NCI-H524 (cell line): ENCODE results near the gene LHFPL6.

Experiments used
- DNase-seq, 2 experiments: peaks; one replicate each; lab custom pipeline; 2025; lab: John Stamatoyannopoulos, UW

LHFPL6 gene

DNA sequence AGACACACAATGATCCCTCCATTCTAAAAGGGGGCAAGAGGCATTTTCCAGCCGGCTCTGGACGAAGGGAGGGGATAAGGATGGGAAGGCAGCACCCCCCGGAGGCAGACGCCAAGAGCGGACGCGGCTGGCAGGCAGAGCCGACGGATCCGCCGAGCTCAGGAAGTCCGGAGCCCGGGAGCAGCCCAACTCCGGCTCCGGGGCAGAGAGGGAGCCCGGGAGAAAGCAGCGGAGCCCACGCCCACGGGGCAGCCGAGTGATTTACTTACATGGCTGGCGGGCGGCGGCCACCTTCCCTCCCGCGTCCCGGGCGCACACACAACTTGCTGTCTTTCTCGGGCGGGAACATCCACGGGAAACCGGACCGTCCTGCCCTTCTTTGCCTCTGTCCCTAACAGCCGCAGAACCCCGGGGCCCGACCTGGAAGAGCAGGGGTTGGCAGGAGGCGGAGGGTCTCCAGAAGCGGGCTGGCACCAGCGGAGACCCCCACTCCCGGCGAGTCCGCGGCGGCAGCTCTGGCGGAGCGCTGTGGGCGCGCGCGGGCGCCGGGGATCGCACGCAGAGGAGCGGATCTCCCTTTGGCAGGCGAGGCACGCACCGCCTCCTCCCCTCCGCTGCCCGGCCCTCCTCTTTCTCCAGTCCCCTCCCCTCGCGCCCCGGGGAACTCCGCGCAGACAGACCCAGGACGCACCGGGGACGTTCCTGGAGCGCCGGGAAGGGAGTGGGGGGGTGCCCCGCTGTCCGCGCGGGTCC lies at the start of gene LHFPL6:
LHFPL6 (minus strand) TSS at position 580 of the 753 bp plus-strand sequence.
- peak; percentile 36 to 69 for DNase-seq

GRCh38 chr13:39646122-39646521 lies 43.1 kb upstream of the LHFPL6 start:
- no peak for DNase-seq

GRCh38 chr13:39641645-39642044 lies 38.7 kb upstream of the LHFPL6 start:
- DNase-seq, result no peak

- DNase-seq, result no peak
These were observed 34.9 kb upstream of the LHFPL6 start for GRCh38 chr13:39637890-39638289.

GRCh38 chr13:39635564-39635963 lies 32.6 kb upstream of the LHFPL6 start:
- no peak for DNase-seq

- no peak for DNase-seq
These were observed 30.0 kb upstream of the LHFPL6 start for GRCh38 chr13:39632994-39633393.

- DNase-seq, result no peak
These were observed 28.3 kb upstream of the LHFPL6 start for GRCh38 chr13:39631307-39631706.

- no peak for DNase-seq
These were observed 20.5 kb upstream of the LHFPL6 start for GRCh38 chr13:39623466-39623865.

GRCh38 chr13:39618561-39618960 lies 15.6 kb upstream of the LHFPL6 start:
- DNase-seq, result no peak

DNA sequence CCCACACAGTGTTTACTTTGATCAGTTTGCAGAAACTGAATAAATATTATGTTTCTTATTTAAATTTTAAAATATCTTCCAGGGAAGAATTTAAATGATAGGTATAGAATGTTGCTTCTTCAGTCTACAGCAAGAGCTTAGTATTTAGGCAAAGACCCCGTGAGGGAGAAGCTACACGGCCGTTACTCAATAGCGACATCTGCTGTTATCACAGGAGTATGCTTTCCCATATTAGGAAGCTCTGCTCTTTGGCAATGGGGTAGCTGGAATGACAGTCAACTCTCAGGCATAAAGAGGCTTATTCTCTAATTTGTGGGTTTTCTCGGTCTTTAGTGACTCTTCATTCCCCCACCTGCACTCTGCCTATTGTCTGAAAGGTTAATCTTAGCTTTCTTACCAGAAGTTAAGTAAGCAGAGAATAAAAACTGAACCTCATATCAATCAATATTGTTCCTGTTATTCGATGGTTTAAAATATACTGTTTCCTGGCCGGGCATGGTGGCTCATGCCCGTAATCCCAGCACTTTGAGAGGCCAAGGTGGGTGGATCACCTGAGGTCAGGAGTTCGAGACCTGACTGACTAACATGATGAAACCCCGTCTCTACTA lies 13.2 kb upstream of the LHFPL6 start:
- peak; percentile 9 to 70 for DNase-seq

GRCh38 chr13:39612023-39612637 lies 9.1 kb upstream of the LHFPL6 start:
- peak; percentile 23 to 68 for DNase-seq

GRCh38 chr13:39607876-39608275 lies 4.9 kb upstream of the LHFPL6 start:
- DNase-seq, result no peak

DNA sequence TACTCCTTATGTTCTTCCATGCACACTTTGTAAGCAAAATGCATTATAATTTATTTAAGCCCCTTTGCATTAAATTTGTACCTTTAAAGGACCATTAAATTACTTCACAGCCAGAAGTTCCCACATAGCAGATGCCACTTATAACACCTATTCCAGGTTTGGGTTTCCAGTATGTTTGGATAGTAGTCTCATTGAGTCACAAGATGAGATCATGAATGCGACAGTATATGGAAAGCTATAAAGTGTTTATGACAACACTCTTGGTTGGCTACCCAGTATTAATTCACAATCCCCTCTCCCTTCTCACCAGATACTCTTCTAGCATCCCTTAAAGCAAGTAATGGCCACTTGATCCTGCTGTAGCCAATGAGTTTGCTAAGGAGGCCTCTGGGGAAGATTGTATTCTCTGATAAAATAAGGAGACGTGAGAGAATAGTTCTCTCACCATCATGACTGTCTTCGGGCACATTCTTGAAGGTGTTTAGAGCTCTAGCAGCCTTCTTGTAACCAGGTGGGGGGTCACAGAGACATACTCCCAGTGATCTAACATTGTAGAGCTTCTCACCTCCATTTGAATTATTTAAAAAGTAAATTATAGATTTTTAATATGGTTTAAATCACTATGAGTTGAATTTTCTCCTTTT lies 2.8 kb upstream of the LHFPL6 start:
- DNase-seq, result no peak

DNA sequence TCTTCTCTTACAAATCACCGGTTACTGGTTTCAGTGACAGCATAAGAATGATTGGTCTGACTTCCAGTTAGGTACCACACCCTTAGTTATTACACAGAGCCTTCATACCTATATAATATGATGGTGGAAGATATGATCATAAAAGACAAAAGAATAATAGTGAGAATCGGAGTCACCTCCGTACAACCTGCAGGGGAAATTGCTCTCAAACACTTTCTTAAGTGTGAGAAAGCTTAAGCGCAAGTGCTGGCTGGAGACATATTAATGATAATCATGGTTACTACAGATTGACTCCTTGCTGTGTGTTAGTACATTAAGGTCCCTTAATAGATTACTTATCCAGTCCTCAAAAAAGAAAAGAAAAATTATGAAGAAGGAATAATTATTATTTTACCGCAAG lies 1.8 kb upstream of the LHFPL6 start:
- no peak for DNase-seq

DNA sequence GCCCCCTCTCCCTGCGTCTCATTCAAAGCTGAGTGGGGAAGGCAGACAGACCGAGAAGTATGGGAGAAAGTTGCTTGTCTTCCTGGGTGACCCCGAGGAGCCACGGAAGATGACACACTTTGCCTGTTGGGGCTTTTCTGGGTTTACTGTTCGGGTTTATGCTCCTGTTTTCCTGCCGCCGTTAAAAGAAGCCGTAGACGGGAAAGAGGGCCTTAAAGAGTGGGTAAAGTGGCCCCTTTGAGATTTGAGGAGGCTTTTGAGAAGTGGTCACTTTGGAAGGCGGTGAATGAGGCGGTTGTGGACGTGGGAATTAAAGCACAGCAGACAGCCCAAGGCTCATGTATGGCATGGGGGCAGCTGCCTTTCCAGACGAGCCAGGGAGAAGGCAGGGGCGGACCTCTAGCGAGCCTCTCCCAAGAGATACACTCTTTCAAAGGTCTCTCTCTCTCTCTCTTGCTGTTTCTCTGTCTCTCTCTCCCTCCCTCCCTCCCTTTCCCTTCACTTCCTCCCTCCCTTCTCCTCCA lies 493 bp upstream of the LHFPL6 start:
- peak in 1 of 2 experiments; percentile 37 for DNase-seq

GRCh38 chr13:39602277-39602613 lies 748 bp downstream of the LHFPL6 start:
- DNase-seq, result no peak

DNA sequence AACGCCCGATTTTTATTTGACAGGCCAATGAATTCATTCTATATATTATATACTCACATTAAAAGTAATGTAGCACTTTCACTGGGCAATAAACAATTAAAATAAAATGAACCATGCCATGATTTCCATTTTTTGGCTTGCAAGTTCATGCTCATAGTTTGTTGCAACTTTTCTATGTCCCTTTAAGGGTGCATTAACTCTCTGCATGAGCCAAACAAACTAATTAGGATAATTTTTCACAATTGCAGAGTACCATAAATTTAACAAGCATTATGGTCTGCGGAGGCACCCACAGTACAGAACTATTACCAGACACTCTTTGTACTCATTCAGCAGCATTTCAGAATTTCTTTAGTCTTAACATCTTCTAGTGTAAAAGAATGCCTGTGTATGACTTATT lies 1.4 kb downstream of the LHFPL6 start:
- no peak for DNase-seq

GRCh38 chr13:39600766-39601165 lies 2.2 kb downstream of the LHFPL6 start:
- DNase-seq, result no peak

DNA sequence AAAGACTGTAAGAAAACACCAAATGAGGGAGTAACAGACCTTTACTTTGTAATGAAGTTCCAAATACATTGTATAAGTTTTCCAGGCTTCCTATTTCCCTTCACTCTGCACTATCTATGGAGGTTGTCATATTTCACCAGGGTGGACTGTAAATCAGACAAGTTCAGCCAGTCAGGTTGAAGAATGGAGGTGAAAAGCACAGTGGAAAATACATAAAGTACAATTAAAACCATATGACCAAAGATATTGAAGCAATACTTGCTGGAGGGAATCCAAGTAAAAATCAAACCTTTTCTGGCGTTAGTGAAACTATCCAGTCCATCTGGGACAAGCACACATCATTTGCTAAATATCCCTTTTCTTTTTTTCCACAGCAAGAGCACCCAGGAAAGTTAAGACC lies 3.2 kb downstream of the LHFPL6 start:
- DNase-seq, result no peak

- no peak for DNase-seq
These were observed 4.0 kb downstream of the LHFPL6 start for GRCh38 chr13:39599012-39599411.

DNA sequence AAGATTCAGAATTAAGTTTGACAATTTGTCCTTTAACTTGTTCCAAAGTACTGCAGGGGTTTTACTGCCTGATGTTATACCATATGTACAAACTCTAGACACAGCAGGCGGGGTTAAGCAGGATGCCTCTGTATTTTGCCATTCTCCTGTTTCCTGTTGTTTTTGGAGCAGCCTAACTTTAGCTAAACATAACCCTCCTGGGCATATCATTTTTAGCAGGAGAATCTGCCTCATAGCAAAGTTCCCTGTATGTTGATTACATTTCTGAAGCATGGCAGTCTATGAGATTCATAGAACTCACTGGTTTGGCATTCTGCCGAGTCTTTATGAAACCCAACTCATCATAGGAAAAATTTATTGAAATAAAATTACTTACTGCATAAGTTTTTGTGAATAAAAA lies 5.2 kb downstream of the LHFPL6 start:
- DNase-seq, result no peak

DNA sequence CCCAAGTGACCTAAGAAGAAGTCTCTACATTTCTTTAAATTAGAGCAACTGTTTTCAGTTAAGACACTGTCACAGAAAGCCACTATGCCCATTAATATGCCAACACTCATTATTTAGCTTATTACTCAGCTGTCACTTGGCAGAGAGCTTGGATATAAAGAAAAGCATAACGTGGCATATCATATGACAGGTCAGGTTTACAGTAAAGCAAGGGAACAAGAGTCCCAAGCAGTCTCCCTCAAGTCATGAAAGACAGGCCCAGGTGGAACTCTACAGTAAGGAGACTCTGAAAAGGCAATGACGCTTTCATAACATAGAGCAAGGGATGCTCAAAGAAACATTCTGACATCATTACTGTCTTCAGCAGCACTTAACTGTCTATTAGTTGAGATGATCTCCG lies 6.3 kb downstream of the LHFPL6 start:
- no peak for DNase-seq

- no peak for DNase-seq
These were observed 6.8 kb downstream of the LHFPL6 start for GRCh38 chr13:39596176-39596575.
